VCaP (cell line): ENCODE results near the gene KDM3B.
"Not testable (repeated sequence)": the region's sequence is repeated elsewhere in the genome, so short reads cannot be mapped to it uniquely, and the experiment has no call there.

ENCODE experiments used
- H3K27ac ChIP-seq: fragments of 450-650 bp; 2 replicates; pipeline ENCODE4 v1.5.1; 2017
- CTCF ChIP-seq: fragments of 450-650 bp; conservative IDR thresholded peaks from 2 replicates; pipeline ENCODE4 v1.5.1; 2017; ENCODE audit warnings: mild to moderate bottlenecking, moderate library complexity

KDM3B gene, protein sequence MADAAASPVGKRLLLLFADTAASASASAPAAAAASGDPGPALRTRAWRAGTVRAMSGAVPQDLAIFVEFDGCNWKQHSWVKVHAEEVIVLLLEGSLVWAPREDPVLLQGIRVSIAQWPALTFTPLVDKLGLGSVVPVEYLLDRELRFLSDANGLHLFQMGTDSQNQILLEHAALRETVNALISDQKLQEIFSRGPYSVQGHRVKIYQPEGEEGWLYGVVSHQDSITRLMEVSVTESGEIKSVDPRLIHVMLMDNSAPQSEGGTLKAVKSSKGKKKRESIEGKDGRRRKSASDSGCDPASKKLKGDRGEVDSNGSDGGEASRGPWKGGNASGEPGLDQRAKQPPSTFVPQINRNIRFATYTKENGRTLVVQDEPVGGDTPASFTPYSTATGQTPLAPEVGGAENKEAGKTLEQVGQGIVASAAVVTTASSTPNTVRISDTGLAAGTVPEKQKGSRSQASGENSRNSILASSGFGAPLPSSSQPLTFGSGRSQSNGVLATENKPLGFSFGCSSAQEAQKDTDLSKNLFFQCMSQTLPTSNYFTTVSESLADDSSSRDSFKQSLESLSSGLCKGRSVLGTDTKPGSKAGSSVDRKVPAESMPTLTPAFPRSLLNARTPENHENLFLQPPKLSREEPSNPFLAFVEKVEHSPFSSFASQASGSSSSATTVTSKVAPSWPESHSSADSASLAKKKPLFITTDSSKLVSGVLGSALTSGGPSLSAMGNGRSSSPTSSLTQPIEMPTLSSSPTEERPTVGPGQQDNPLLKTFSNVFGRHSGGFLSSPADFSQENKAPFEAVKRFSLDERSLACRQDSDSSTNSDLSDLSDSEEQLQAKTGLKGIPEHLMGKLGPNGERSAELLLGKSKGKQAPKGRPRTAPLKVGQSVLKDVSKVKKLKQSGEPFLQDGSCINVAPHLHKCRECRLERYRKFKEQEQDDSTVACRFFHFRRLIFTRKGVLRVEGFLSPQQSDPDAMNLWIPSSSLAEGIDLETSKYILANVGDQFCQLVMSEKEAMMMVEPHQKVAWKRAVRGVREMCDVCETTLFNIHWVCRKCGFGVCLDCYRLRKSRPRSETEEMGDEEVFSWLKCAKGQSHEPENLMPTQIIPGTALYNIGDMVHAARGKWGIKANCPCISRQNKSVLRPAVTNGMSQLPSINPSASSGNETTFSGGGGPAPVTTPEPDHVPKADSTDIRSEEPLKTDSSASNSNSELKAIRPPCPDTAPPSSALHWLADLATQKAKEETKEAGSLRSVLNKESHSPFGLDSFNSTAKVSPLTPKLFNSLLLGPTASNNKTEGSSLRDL (N-terminal part only)

GRCh38 chr5:138352071-138352721 lies at the start of gene KDM3B:
KDM3B (plus strand) TSS chr5:138352685; CDS start chr5:138352796, 111 bp downstream.
- peak; percentile 100 for TF ChIP-seq CTCF
- peak within 1 kb of the TSS; percentile 97 for H3K27ac ChIP-seq

DNA sequence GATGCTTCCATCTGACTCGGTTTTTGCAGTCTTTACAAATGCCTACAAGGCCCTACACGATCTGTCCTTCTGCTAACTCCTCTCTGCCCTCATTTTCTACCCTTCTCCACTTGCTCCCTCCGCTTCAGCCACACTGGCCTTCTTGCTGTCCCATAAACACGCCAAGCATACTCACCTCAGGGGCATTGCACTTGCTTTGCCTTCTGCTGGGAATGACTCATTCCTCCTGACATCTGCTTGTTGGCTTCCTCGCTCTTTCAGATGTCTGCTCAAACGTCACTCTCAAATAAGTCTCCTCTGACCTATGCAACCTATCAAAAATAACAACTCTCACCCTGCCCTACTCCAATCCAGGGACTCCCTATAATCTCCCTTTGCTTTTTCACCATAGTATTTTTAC lies 49.1 kb upstream of the KDM3B start:
- H3K27ac ChIP-seq, result no peak overlapping the region
- TF ChIP-seq CTCF, result no peak

DNA sequence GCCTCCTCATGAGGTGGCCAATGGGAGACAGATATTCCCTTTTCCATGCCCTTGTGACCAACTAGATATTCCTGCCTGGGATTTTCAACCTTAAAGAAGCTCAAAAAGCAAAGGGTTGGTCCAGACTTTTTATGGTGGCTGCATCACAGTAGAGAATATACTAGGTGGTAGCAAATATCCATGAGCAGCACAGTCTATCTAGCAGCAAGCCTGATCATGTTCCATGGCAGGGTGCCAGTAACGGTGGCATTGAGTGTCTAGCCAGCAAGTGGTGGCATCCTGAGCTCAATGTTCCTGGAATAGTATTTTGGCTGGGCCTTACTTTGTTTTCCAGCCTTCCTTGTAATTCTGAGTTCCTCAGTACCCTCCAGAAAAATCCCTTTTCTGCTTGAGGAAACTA lies 46.7 kb upstream of the KDM3B start:
- no peak for TF ChIP-seq CTCF
- H3K27ac ChIP-seq, result no peak overlapping the region

GRCh38 chr5:138315751-138316278 lies 36.7 kb upstream of the KDM3B start:
- TF ChIP-seq CTCF, result no peak
- H3K27ac ChIP-seq, result no peak overlapping the region

- no peak overlapping the region for H3K27ac ChIP-seq
- no peak for TF ChIP-seq CTCF
Measured at GRCh38 chr5:138316355-138316754, 36.1 kb upstream of the KDM3B start.

- not testable (repeated sequence) for H3K27ac ChIP-seq
Measured at GRCh38 chr5:138318211-138318610, 34.3 kb upstream of the KDM3B start.

DNA sequence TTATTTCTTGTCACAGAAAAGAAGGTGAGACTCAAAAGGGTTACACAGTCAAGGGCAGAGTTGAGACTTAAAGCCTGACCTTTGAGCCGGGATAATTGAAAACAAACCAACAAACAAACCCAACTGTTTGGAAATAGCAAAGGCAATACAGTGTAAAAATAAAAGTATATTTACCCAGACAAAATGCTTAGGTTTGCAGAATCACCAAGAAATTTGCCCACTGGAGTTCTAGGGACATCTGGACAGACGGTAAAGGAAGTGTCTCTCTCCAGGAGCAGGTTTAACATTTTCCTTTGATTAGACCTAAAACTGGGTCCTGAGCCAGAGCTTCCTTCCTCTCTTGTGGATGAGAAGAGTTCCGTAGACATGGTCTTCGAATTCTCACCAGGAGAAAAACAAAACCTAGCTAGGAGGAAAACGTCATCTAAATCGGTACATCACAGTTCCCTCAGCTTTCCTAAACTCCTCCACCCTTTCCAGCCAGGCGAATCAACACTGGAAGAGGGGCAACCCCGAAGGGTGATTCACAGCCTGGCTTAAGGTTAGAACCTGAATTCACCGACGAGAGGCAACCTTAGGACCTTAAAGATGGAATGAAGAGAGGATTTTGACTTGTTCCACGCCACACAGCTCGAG lies 21.6 kb upstream of the KDM3B start:
- peak overlapping the region; percentile 70 for H3K27ac ChIP-seq

More for the DNA sequence above, 21.6 kb upstream of the KDM3B start:
- no peak for TF ChIP-seq CTCF
